Liver (tissue), 9 donors: Measurements from ENCODE around the gene ACSL4. TPM values are rescaled to one million over a fixed set of nuclear protein-coding genes. Genes with fewer than 3 reads are reported as not detected.

Experiments
- DNase-seq: peaks from one replicate; pipeline ENCODE4 v3.0.0-alpha.2; 2017; ENCODE audit warnings: low spot score
- H3K27ac ChIP-seq, 2 donors: one replicate each; pipeline ENCODE4 v1.7.0; 2013; ENCODE audit warnings: inconsistent platforms in 2 of 2, low read length in 2 of 2, control low read depth in 1 of 2, low read depth in 1 of 2, mild to moderate bottlenecking in 1 of 2
- H3K27me3 ChIP-seq, 4 donors: one replicate each; pipeline versions ENCODE4 v1.6.1 to v1.7.0; 2013; ENCODE audit warnings: low read length in 3 of 4, inconsistent platforms in 1 of 4, mild to moderate bottlenecking in 1 of 4, moderate library complexity in 1 of 4; ENCODE audit not compliant: control insufficient read depth in 4 of 4, insufficient read depth in 4 of 4
- H3K36me3 ChIP-seq, 4 donors: one replicate each; pipeline versions ENCODE4 v1.6.1 to v1.7.0; 2013; ENCODE audit warnings: low read length in 3 of 4, mild to moderate bottlenecking in 3 of 4, low read depth in 1 of 4, moderate library complexity in 1 of 4; ENCODE audit not compliant: control insufficient read depth in 4 of 4, insufficient read depth in 3 of 4
- H3K4me1 ChIP-seq, 4 donors: one replicate each; pipeline versions ENCODE4 v1.6.1 to v1.7.0; 2013; ENCODE audit warnings: low read length in 3 of 4, mild to moderate bottlenecking in 3 of 4, moderate library complexity in 1 of 4; ENCODE audit not compliant: control insufficient read depth in 4 of 4, insufficient read depth in 4 of 4
- H3K4me3 ChIP-seq, 3 donors: one replicate each; pipeline versions ENCODE4 v1.6.1 to v1.7.0; 2013; ENCODE audit warnings: low read length in 3 of 3, control low read depth in 1 of 3, low read depth in 1 of 3, mild to moderate bottlenecking in 1 of 3
- H3K9ac ChIP-seq, 2 donors: one replicate each; pipeline ENCODE4 v1.7.0; 2013; ENCODE audit warnings: low read length in 2 of 2, mild to moderate bottlenecking in 2 of 2, moderate library complexity in 2 of 2, control low read depth in 1 of 2, low read depth in 1 of 2
- H3K9me3 ChIP-seq, 4 donors: one replicate each; pipeline versions ENCODE4 v1.6.1 to v1.7.0; 2013; ENCODE audit warnings: low read length in 3 of 4; ENCODE audit not compliant: control insufficient read depth in 4 of 4
- EGR1 ChIP-seq, 2 donors: IDR thresholded peaks; 2 replicates each; pipeline ENCODE4 v1.6.1; 2016 to 2018; ENCODE audit warnings: antibody characterized with exemption in 2 of 2, low read depth in 2 of 2
- FOXA1 ChIP-seq: IDR thresholded peaks from 2 replicates; pipeline ENCODE4 v1.6.1; 2016; ENCODE audit warnings: antibody characterized with exemption
- FOXA2 ChIP-seq: IDR thresholded peaks from 2 replicates; pipeline ENCODE4 v1.6.1; 2016; ENCODE audit warnings: antibody characterized with exemption
- HNF4A ChIP-seq, 2 donors: conservative IDR thresholded peaks; 2 replicates each; pipeline ENCODE4 v1.6.1; 2016; ENCODE audit warnings: antibody characterized with exemption in 2 of 2, mild to moderate bottlenecking in 2 of 2
- HNF4G ChIP-seq: IDR thresholded peaks from 2 replicates; pipeline ENCODE4 v1.6.1; 2016; ENCODE audit warnings: antibody characterized with exemption
- JUND ChIP-seq, 2 donors: IDR thresholded peaks; 2 replicates each; pipeline ENCODE4 v1.6.1; 2016; ENCODE audit warnings: antibody characterized with exemption in 2 of 2
- NR2F2 ChIP-seq: IDR thresholded peaks from 2 replicates; pipeline ENCODE4 v1.6.1; 2016; ENCODE audit warnings: antibody characterized with exemption
- RXRA ChIP-seq, 2 donors: IDR thresholded peaks; 2 replicates each; pipeline ENCODE4 v1.6.1; 2017 to 2018; ENCODE audit warnings: antibody characterized with exemption in 2 of 2, mild to moderate bottlenecking in 1 of 2
- TAF1 ChIP-seq: conservative IDR thresholded peaks from 2 replicates; pipeline ENCODE4 v1.6.1; 2016; ENCODE audit warnings: antibody characterized with exemption, mild to moderate bottlenecking
- WGBS: extraction: QIAGEN DNeasy Blood & Tissue Kit; methylation state at CpG from one replicate; pipeline ENCODE4 v1.1.7; 2013; 5-methylcytosine and 5-hydroxymethylcytosine counted together
- polyA plus RNA-seq, 2 donors: library from polyadenylated mRNA; stranded (reverse) in 1 of 2; unstranded in 1 of 2; fragments of 200-250 nt in 1 of 2; fragments of >200 nt in 1 of 2; fragmentation: Nextera tagmentation in 1 of 2; extraction: Ambion mirVana in 1 of 2; gene quantifications; one replicate each; pipeline versions ENCODE4 v1.2.1 to v1.2.3, GENCODE V29; 2013 to 2015
- total RNA-seq, 2 donors: library from RNA; depleted of rRNA; stranded (reverse); fragments of >200 nt; gene quantifications; one replicate each; pipeline ENCODE4 v1.2.3, GENCODE V29; 2014
- TF ChIP-seq, protein P1 (sequence below): fragments of 150-350 bp; IDR thresholded peaks from 2 replicates; pipeline ENCODE4 v1.5.1; 2017; ENCODE audit warnings: improper control_type of control experiment, low read depth, low read length; ENCODE audit not compliant: missing input control
- TF ChIP-seq, protein P2 (sequence below): IDR thresholded peaks from 2 replicates; pipeline ENCODE4 v1.6.1; 2016; ENCODE audit warnings: antibody characterized with exemption
- TF ChIP-seq, protein P3 (sequence below): IDR thresholded peaks from 2 replicates; pipeline ENCODE4 v1.6.1; 2016; ENCODE audit warnings: antibody characterized with exemption
- TF ChIP-seq, protein P4 (sequence below): IDR thresholded peaks from 2 replicates; pipeline ENCODE4 v1.6.1; 2016; ENCODE audit warnings: antibody characterized with exemption
- TF ChIP-seq, protein P5 (sequence below): IDR thresholded peaks from 2 replicates; pipeline ENCODE4 v1.6.1; 2016; ENCODE audit warnings: antibody characterized with exemption, mild to moderate bottlenecking
- donor health status: healthy.
- donor health status: healthy.
- donor health status: healthy.
- donor health status: healthy.
- donor health status: healthy.

The ACSL4 gene
- total and polyA plus RNA-seq, 4 donors: 5.3 to 928 (median 20.0) TPM

GRCh38 chrX:109691277-109691676 is 41.8 kb downstream of the ACSL4 start:
- H3K4me3 ChIP-seq: no peak overlapping the region
- H3K27ac ChIP-seq: no peak overlapping the region
- 42% methylated on average over 1 of the region's 1 CpG for WGBS
- H3K36me3 ChIP-seq: no peaks in the 10 kb centered on the region
- H3K27me3 ChIP-seq: no peaks in the 10 kb centered on the region
- no peak for TF ChIP-seq RXRA (IDR thresholded peaks at IDR 0.05)
- no peak for TF ChIP-seq HNF4A (conservative IDR thresholded peaks at IDR 0.05)
- TF ChIP-seq FOXA2: no peak
- no peak for TF ChIP-seq TAF1
- TF ChIP-seq, protein P1, sequence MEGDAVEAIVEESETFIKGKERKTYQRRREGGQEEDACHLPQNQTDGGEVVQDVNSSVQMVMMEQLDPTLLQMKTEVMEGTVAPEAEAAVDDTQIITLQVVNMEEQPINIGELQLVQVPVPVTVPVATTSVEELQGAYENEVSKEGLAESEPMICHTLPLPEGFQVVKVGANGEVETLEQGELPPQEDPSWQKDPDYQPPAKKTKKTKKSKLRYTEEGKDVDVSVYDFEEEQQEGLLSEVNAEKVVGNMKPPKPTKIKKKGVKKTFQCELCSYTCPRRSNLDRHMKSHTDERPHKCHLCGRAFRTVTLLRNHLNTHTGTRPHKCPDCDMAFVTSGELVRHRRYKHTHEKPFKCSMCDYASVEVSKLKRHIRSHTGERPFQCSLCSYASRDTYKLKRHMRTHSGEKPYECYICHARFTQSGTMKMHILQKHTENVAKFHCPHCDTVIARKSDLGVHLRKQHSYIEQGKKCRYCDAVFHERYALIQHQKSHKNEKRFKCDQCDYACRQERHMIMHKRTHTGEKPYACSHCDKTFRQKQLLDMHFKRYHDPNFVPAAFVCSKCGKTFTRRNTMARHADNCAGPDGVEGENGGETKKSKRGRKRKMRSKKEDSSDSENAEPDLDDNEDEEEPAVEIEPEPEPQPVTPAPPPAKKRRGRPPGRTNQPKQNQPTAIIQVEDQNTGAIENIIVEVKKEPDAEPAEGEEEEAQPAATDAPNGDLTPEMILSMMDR: no peak
- TF ChIP-seq, protein P2, sequence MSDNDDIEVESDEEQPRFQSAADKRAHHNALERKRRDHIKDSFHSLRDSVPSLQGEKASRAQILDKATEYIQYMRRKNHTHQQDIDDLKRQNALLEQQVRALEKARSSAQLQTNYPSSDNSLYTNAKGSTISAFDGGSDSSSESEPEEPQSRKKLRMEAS: no peak
- TF ChIP-seq, protein P3, sequence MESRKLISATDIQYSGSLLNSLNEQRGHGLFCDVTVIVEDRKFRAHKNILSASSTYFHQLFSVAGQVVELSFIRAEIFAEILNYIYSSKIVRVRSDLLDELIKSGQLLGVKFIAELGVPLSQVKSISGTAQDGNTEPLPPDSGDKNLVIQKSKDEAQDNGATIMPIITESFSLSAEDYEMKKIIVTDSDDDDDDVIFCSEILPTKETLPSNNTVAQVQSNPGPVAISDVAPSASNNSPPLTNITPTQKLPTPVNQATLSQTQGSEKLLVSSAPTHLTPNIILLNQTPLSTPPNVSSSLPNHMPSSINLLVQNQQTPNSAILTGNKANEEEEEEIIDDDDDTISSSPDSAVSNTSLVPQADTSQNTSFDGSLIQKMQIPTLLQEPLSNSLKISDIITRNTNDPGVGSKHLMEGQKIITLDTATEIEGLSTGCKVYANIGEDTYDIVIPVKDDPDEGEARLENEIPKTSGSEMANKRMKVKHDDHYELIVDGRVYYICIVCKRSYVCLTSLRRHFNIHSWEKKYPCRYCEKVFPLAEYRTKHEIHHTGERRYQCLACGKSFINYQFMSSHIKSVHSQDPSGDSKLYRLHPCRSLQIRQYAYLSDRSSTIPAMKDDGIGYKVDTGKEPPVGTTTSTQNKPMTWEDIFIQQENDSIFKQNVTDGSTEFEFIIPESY: no peak
- TF ChIP-seq JUND (IDR thresholded peaks at IDR 0.05): no peak
- no peak for TF ChIP-seq FOXA1
- no peak for TF ChIP-seq NR2F2
- TF ChIP-seq EGR1 (IDR thresholded peaks at IDR 0.05; ENCODE audit: low read depth in 2 of 2): no peak
- H3K4me1 ChIP-seq: no peaks in the 10 kb centered on the region
- no peak for DNase-seq
- H3K9me3 ChIP-seq: no peaks in the 10 kb centered on the region
- H3K9ac ChIP-seq: no peak overlapping the region

DNA sequence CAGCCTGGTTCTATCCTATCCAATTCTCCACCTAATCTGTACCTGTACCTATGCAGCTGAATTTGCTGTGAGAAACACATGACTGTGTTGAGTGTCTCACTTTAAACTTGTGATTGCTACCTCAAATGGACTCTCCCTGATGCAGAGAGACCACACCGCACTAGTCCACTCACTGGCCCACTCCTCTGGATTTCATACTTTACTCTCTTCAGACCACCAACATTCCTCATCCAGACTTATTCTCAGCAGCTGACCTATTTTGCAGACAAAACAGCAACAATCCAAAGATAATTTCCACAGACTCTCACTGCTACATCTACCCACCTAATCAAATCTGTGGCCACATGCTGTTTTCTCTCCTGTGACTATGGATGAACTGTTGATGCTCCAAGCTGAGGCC is 45.2 kb downstream of the ACSL4 start:
- TF ChIP-seq, protein P4, sequence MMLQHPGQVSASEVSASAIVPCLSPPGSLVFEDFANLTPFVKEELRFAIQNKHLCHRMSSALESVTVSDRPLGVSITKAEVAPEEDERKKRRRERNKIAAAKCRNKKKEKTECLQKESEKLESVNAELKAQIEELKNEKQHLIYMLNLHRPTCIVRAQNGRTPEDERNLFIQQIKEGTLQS: no peak
- TF ChIP-seq TAF1 (no peak), HNF4G (no peak), FOXA2 (no peak), JUND (IDR thresholded peaks at IDR 0.05) (no peak)
- WGBS: 100% methylated on average over 1 of the region's 1 CpG
- Histone ChIP-seq H3K4me1 (no peaks in the 10 kb centered on the region), H3K4me3 (no peak overlapping the region), H3K27ac (no peak overlapping the region), H3K27me3 (no peaks in the 10 kb centered on the region), H3K36me3 (no peaks in the 10 kb centered on the region), H3K9me3 (no peaks in the 10 kb centered on the region), H3K9ac (no peak overlapping the region)
- no peak for DNase-seq

DNA sequence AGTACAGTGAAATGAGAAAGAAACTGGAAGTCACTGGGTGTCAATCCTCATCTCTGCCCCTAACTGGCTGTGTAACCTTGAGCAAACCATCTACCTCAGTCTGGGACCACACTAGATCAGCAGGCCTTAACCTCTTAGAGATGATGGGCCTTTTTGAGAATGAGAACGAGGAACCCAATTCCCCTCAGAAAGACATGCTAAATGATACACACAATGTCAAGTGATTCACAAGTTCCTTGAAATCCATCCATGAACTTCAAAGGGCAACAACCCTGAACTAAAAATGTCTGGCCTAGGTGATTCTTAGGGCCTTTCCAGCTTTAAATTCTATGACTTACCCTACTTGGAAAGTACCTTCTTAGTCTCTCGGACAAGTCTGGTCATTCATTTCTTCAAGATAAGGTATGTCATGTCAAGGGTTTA is 47.4 kb downstream of the ACSL4 start:
- Histone ChIP-seq H3K27me3 (no peaks in the 10 kb centered on the region), H3K9me3 (no peaks in the 10 kb centered on the region), H3K36me3 (no peaks in the 10 kb centered on the region), H3K4me1 (no peaks in the 10 kb centered on the region), H3K9ac (no peak overlapping the region), H3K4me3 (no peak overlapping the region), H3K27ac (no peak overlapping the region)
- TF ChIP-seq, protein P5, sequence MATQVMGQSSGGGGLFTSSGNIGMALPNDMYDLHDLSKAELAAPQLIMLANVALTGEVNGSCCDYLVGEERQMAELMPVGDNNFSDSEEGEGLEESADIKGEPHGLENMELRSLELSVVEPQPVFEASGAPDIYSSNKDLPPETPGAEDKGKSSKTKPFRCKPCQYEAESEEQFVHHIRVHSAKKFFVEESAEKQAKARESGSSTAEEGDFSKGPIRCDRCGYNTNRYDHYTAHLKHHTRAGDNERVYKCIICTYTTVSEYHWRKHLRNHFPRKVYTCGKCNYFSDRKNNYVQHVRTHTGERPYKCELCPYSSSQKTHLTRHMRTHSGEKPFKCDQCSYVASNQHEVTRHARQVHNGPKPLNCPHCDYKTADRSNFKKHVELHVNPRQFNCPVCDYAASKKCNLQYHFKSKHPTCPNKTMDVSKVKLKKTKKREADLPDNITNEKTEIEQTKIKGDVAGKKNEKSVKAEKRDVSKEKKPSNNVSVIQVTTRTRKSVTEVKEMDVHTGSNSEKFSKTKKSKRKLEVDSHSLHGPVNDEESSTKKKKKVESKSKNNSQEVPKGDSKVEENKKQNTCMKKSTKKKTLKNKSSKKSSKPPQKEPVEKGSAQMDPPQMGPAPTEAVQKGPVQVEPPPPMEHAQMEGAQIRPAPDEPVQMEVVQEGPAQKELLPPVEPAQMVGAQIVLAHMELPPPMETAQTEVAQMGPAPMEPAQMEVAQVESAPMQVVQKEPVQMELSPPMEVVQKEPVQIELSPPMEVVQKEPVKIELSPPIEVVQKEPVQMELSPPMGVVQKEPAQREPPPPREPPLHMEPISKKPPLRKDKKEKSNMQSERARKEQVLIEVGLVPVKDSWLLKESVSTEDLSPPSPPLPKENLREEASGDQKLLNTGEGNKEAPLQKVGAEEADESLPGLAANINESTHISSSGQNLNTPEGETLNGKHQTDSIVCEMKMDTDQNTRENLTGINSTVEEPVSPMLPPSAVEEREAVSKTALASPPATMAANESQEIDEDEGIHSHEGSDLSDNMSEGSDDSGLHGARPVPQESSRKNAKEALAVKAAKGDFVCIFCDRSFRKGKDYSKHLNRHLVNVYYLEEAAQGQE: no peak
- TF ChIP-seq HNF4G: no peak
- WGBS: 85% methylated on average over 2 of the region's 2 CpGs
- DNase-seq: no peak
